ENCODE measurements around the gene TMOD4. TPM values are rescaled to one million over a fixed set of nuclear protein-coding genes. Genes with fewer than 3 reads are reported as not detected.

The TMOD4 gene
- total RNA-seq, 1 experiment from 2014 or later: not detected

DNA sequence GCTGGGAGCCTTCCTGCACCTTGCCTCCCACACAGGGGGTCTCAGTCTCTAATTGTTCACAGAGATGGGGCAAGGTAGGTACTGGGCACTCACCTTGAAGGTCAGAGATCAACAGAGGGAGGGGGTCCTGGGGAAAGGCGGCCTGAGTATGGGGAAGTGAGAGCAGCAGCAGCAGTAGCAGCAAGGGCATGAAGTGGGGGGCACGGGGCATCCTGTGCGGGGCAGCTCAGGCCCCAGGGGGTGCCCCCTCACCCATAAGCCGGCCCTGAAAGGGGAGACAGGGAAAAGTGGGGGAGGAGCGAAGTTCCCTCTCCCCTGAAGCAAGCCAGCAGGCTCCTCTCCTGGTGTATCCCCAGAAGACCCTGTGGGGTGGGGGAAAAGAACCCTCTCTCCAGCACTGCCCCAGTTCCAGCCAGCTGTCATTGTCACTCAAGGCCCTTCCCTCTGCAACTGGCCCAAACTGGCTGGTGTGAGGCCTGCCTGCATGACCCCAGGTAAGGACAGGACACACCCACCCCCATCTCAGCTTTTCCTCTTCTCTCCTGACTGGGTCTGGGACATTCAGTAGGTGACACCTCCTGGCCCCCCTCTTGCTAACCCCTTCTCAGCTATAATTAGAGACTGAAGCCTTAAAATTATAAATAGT, 33.2 kb downstream of the TMOD4 start:
- no peak for DNase-seq (ENCODE audit: low spot score)

- DNase-seq (ENCODE audit: low spot score): no peak
These were observed 38.0 kb downstream of the TMOD4 start for GRCh38 chr1:151137789-151138188.

- DNase-seq (ENCODE audit: low spot score): no peak
These were observed 40.1 kb downstream of the TMOD4 start for GRCh38 chr1:151135433-151136385.

DNA sequence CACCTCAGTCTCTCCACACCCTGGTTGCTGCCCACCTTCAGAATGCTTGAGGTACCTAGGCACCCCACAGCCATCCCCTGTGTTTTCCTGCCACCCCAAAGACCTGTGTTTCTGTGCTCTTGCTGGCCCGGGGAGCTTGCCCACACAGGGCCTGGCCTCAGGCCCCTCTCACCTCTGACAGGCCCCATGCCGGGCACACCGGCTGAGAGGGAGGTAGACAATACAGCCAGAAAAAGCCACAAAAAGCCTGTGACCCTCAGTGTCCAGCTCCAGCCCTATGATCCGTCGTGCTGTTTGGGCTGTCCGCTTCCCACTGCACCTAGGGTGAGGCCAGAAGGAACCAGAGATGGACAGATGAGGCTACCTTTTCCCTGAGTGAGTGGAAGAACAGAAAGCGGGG, 40.8 kb downstream of the TMOD4 start:
- DNase-seq (ENCODE audit: low spot score): no peak

DNA sequence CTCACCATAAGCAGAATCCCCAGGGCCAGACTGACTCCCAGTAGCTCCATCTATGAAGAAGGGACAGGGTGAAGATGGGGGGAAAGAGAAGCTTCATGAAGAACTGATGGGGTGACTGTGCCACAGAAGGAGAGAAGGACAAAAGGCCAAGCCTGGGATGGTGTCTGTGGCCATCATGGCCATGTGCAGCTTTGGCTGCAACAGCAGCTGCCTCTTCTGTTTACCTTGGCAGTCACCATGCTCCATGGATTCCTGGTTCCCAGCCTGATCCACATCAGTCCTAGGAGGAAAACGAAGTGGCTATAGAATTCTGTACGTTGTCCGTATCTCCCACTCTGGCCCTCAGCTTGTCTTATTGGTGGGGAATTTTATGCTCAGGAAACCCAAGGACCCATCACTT, 41.4 kb downstream of the TMOD4 start:
- DNase-seq (ENCODE audit: low spot score): no peak

DNA sequence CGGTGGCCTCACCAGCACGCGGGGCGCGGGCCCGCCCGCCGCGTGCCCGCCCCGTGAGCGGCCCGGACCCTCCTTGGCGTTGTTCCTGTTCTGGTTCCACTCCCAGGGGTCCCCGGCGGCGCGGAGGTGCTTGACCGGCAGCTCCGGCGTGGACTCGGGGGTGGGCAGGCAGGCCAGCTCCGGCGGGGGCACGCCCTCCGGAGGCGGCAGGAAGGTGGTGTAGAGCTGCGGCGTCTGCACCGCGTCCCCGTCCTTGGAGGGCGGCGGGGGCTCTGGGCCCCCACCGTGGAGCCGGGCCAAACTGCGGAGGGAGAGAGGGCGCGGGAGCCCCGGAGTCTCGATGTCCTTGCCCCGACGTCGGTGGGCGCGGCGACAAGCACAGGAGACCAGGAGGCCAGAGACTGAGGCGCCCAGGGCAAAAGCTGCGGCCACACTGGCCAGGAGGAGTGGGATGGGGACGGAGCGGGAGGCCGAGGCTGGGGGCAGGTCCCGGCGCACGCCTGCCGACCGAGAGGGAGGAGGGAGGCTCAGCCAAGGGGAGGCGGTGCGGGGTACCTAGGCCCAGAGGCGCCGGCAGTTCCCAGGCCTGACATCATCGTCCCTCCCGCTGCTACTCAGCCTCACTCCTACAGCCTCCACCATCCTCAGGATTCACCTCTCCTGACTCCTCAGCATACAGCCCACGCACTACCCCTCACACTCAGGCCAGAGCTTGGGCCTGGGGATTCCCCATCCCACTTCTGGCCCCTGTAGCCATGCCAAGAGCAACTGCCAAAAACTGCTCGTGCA, 42.6 kb downstream of the TMOD4 start:
- no peak for DNase-seq (ENCODE audit: low spot score)

DNA sequence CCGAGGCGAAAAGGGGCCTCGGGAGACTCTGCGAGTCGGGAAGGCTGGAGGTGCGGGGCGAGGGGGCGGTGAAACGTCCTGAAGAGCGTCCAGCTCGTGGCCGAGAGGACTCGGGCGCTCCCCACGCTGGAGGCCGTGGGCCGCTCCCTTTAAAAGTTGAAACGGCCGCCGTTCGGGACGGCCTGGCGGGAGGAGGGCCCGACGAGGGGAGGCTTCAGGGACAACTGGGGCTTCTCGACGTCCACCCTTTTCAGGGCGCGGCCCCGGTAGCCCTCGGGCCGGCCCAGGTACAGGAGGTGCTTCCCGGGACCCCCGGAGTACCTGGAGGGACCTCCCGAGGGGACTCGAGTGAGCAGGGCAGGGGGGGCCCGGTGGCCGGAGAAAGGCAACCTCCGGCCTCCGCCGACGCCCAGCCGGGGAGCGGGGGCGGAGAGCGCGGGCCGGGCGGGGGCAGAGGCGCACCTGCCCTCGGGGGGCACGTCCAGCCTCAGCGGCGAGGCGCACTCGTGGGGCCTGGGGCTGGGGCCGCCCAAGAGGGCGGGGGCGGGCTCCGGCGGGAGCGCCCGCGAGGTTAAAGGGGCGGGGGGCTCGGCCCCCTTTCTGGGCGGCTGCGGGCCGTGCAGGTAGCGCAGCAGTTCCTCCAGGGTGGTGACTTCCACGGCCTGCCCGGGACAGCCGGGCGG, 43.3 kb downstream of the TMOD4 start:
- DNase-seq (ENCODE audit: low spot score): no peak

- no peak for DNase-seq (ENCODE audit: low spot score)
These were observed 44.0 kb downstream of the TMOD4 start for GRCh38 chr1:151131701-151132334.

DNA sequence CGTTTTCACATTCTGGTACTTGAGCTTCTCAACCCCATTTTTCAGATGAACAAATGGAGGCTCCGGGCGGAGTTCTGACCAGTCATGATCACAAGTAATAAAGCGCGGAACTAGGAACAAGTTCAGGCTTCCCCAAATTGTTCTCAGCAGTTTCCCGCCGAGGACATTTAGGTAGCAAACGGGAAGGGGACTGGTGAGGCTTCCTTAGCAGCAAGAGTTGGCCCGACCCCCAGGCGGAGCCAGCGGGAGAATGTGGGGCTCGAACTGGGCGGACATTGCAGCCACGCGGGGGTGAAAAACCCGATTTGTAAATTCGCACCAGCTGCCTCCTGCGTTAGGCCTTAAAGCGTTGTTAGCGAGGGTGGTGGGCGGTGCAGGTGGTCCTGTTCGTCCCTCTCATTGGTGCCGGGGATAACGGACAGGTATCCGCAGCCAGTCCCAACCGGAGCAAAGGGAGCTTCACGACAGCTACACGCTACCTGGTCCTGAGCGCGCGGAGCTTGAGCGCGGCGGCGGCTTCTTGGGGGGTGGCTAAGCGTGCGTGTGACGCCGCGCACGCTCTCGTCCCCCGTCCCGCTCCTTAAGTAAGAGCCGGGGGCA, 44.7 kb downstream of the TMOD4 start:
- DNase-seq (ENCODE audit: low spot score): no peak

- no peak for DNase-seq (ENCODE audit: low spot score)
These were observed 47.0 kb downstream of the TMOD4 start for GRCh38 chr1:151128800-151129199.

DNA sequence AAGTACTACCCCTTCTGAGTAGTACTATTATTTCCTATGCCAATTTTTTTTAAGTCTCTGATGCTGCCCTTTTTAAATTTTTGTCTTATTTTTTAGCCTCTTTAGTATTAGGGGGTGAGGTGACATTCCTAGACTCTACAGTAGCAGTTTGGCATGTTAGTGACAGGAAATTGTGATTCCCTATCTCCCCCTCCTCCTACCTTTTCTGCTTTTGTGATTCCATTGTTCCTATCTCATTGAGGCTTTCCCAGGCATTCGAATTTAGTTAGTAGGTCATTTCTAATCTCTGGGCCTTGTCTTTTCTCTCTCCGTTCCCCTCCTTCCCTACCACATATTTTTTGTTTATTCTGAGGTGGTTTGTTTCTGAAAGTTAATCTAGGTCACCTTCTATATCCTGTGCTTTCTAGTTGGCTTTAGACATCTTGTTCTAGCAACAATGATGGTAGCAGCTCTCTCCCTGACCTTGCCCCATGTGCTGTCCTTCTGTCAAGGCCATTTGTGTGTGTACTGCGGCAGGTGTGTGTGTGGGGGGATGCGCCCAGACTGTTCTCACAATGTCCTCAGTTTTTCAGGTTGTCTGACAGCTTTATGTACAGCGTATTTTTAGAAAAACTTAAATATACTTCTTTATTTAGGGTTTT, 50.9 kb downstream of the TMOD4 start:
- DNase-seq (ENCODE audit: low spot score): no peak

Other genes starting within 250 kb of the TMOD4 start
- gene SETDB1, start 249.6 kb downstream of the TMOD4 start, total RNA-seq (2014; rRNA removed; shearing (Covaris generic)): 23.6 and 29.2 TPM in 2 replicates
- 152 and 162 TPM in 2 replicates for gene CERS2, start 201.1 kb downstream of the TMOD4 start, total RNA-seq (2014; rRNA removed; shearing (Covaris generic))
- 49.4 and 50.4 TPM in 2 replicates for gene ANXA9, start 193.7 kb downstream of the TMOD4 start, total RNA-seq (2014; rRNA removed; shearing (Covaris generic))
- gene MINDY1, start 169.1 kb downstream of the TMOD4 start, total RNA-seq (2014; rRNA removed; shearing (Covaris generic)): 19.5 and 19.8 TPM in 2 replicates
- gene PRUNE1, start 167.5 kb downstream of the TMOD4 start, total RNA-seq (2014; rRNA removed; shearing (Covaris generic)): 9.3 and 15.4 TPM in 2 replicates
- gene BNIPL, start 139.4 kb downstream of the TMOD4 start, total RNA-seq (2014; rRNA removed; shearing (Covaris generic)): 0.18 and 0.28 TPM in 2 replicates
- 2.4 and 3.1 TPM in 2 replicates for gene C1orf56, start 128.2 kb downstream of the TMOD4 start, total RNA-seq (2014; rRNA removed; shearing (Covaris generic))
- gene CDC42SE1, start 116.4 kb downstream of the TMOD4 start, total RNA-seq (2014; rRNA removed; shearing (Covaris generic)): 35.2 and 35.7 TPM in 2 replicates
- 0.73 and 1.5 TPM in 2 replicates for gene MLLT11, start 115.6 kb downstream of the TMOD4 start, total RNA-seq (2014; rRNA removed; shearing (Covaris generic))
- 4.6 and 6.1 TPM in 2 replicates for gene GABPB2, start 105.2 kb downstream of the TMOD4 start, total RNA-seq (2014; rRNA removed; shearing (Covaris generic))
- 0.13 TPM in 1 of 2 replicates, not detected in the other for gene SEMA6C, start 29.4 kb downstream of the TMOD4 start, total RNA-seq (2014; rRNA removed; shearing (Covaris generic))
- not detected in 2 replicates for gene TNFAIP8L2, start 19.3 kb downstream of the TMOD4 start, total RNA-seq (2014; rRNA removed; shearing (Covaris generic))
- 0.43 and 0.60 TPM in 2 replicates for gene LYSMD1, start 10.1 kb downstream of the TMOD4 start, total RNA-seq (2014; rRNA removed; shearing (Covaris generic))
- 37.6 and 48.4 TPM in 2 replicates for gene SCNM1, start 9.8 kb downstream of the TMOD4 start, total RNA-seq (2014; rRNA removed; shearing (Covaris generic))
- gene VPS72, start 14.2 kb upstream of the TMOD4 start, total RNA-seq (2014; rRNA removed; shearing (Covaris generic)): 48.9 and 49.1 TPM in 2 replicates
- 23.6 and 31.2 TPM in 2 replicates for gene PIP5K1A, start 22.6 kb upstream of the TMOD4 start, total RNA-seq (2014; rRNA removed; shearing (Covaris generic))
- gene PSMD4, start 78.8 kb upstream of the TMOD4 start, total RNA-seq (2014; rRNA removed; shearing (Covaris generic)): 190 and 195 TPM in 2 replicates
- gene ZNF687, start 106.3 kb upstream of the TMOD4 start, total RNA-seq (2014; rRNA removed; shearing (Covaris generic)): 39.2 TPM in 2 replicates
- 35.9 and 42.7 TPM in 2 replicates for gene PI4KB, start 151.4 kb upstream of the TMOD4 start, total RNA-seq (2014; rRNA removed; shearing (Covaris generic))
- 50.4 and 54.9 TPM in 2 replicates for gene RFX5, start 171.3 kb upstream of the TMOD4 start, total RNA-seq (2014; rRNA removed; shearing (Covaris generic))
- gene SELENBP1, start 196.7 kb upstream of the TMOD4 start, total RNA-seq (2014; rRNA removed; shearing (Covaris generic)): 39.2 and 46.7 TPM in 2 replicates
- gene PSMB4, start 223.6 kb upstream of the TMOD4 start, total RNA-seq (2014; rRNA removed; shearing (Covaris generic)): 393 and 398 TPM in 2 replicates